Upper lobe of right lung (tissue), 1 donor: ENCODE data around the gene MX1. TPM values are rescaled to one million over a fixed set of nuclear protein-coding genes. Genes with fewer than 3 reads are reported as not detected.

Experiments
- ATAC-seq: fragments of 200-7000 bp; cut with Tn5 transposase; one replicate; pipeline ENCODE4 v1.9.1; 2020; ENCODE audit warnings: mild to moderate bottlenecking, moderate library complexity
- DNase-seq: peaks from one replicate; pipeline ENCODE4 v3.0.0-alpha.2; 2020
- H3K27ac ChIP-seq: fragments of 200-600 bp; one replicate; pipeline ENCODE4 v1.8.0; 2022
- H3K27me3 ChIP-seq: fragments of 200-600 bp; one replicate; pipeline ENCODE4 v1.8.0; 2022; ENCODE audit warnings: mild to moderate bottlenecking
- H3K36me3 ChIP-seq: fragments of 200-600 bp; one replicate; pipeline ENCODE4 v1.8.0; 2022
- H3K4me1 ChIP-seq: fragments of 200-600 bp; one replicate; pipeline ENCODE4 v1.8.0; 2022
- H3K4me3 ChIP-seq: fragments of 200-600 bp; one replicate; pipeline ENCODE4 v1.8.0; 2022; ENCODE audit warnings: mild to moderate bottlenecking
- H3K9me3 ChIP-seq: fragments of 200-600 bp; one replicate; pipeline ENCODE4 v1.8.0; 2022
- CTCF ChIP-seq: fragments of 200-600 bp; IDR thresholded peaks from one replicate; pipeline ENCODE4 v1.8.0; 2022; ENCODE audit warnings: antibody characterized with exemption
- intact Hi-C: fragments of 100-400 bp; cut with DNase I; formaldehyde crosslinking; loops from one replicate; pipeline ENCODE4 v1.11.0; 2022
- total RNA-seq: library from RNA; stranded (reverse); fragmentation: NEBNext Ultra II Directional; extraction: Animal tissue kit (Norgen Biotek cat#: 25700); gene quantifications from one replicate; pipeline ENCODE4 v1.2.1, GENCODE V29; 2021
- donor health status: DM: no; HTN: yes; CAD: no; lungs with severe emphysema.

MX1 gene
- total RNA-seq, 1 donor from 2014 or later = 142 TPM

GRCh38 chr21:41479686-41480085, 53.6 kb downstream of the MX1 start:
- no peak for TF ChIP-seq CTCF
- no peak overlapping the region for H3K4me3 ChIP-seq
- ATAC-seq (no peak), DNase-seq (no peak)
- no peaks in the 10 kb centered on the region for H3K9me3 ChIP-seq
- peaks cover 21% of the 10 kb centered on the region for H3K4me1 ChIP-seq
- H3K27me3 ChIP-seq = no peaks in the 10 kb centered on the region
- intact Hi-C loops = no loop called here
- no peaks in the 10 kb centered on the region for H3K36me3 ChIP-seq
- peak overlapping the region; percentile 71 for H3K27ac ChIP-seq

- no peaks in the 10 kb centered on the region for H3K9me3 ChIP-seq
- peak overlapping the region; percentile 71 for H3K27ac ChIP-seq
- intact Hi-C loops = no loop called here
- no peaks in the 10 kb centered on the region for H3K27me3 ChIP-seq
- peak; percentile 37 for ATAC-seq
- no peak overlapping the region for H3K4me3 ChIP-seq
- no peak for TF ChIP-seq CTCF
- peaks cover 21% of the 10 kb centered on the region for H3K4me1 ChIP-seq
- peak; percentile 76 for DNase-seq
- H3K36me3 ChIP-seq = no peaks in the 10 kb centered on the region
Observed at GRCh38 chr21:41480086-41480690, 54.1 kb downstream of the MX1 start.

- H3K4me1 ChIP-seq = peaks cover 21% of the 10 kb centered on the region
- intact Hi-C loops = no loop called here
Observed at GRCh38 chr21:41481191-41481590, 55.2 kb downstream of the MX1 start.

GRCh38 chr21:41482301-41482700, 56.3 kb downstream of the MX1 start:
- Histone ChIP-seq H3K27ac (no peak overlapping the region), H3K36me3 (no peaks in the 10 kb centered on the region), H3K4me3 (no peak overlapping the region), H3K4me1 (peaks cover 26% of the 10 kb centered on the region), H3K9me3 (no peaks in the 10 kb centered on the region), H3K27me3 (no peaks in the 10 kb centered on the region)
- no peak for TF ChIP-seq CTCF
- ATAC-seq = no peak
- intact Hi-C loops = no loop called here
- no peak for DNase-seq

More at GRCh38 chr21:41481191-41481590, 55.2 kb downstream of the MX1 start:
- H3K27ac ChIP-seq = no peak overlapping the region
- no peaks in the 10 kb centered on the region for H3K9me3 ChIP-seq
- TF ChIP-seq CTCF = no peak
- no peak for DNase-seq
- H3K27me3 ChIP-seq = no peaks in the 10 kb centered on the region
- no peak overlapping the region for H3K4me3 ChIP-seq
- H3K36me3 ChIP-seq = no peaks in the 10 kb centered on the region
- no peak for ATAC-seq

- Histone ChIP-seq H3K27ac (no peak overlapping the region), H3K4me1 (peaks cover 24% of the 10 kb centered on the region), H3K27me3 (no peaks in the 10 kb centered on the region), H3K4me3 (no peak overlapping the region), H3K9me3 (no peaks in the 10 kb centered on the region), H3K36me3 (no peaks in the 10 kb centered on the region)
- TF ChIP-seq CTCF = no peak
- intact Hi-C loops = no loop called here
- DNase-seq (no peak), ATAC-seq (no peak)
Observed at GRCh38 chr21:41482980-41483379, 56.9 kb downstream of the MX1 start.

- Histone ChIP-seq H3K4me1 (peaks cover 20% of the 10 kb centered on the region), H3K27ac (no peak overlapping the region), H3K9me3 (no peaks in the 10 kb centered on the region), H3K27me3 (no peaks in the 10 kb centered on the region), H3K36me3 (no peaks in the 10 kb centered on the region), H3K4me3 (no peak overlapping the region)
- no peak for ATAC-seq
- intact Hi-C loops = no loop called here
- no peak for DNase-seq
- TF ChIP-seq CTCF = no peak
Observed at GRCh38 chr21:41483415-41483814, 57.4 kb downstream of the MX1 start.
